Lower leg skin (tissue), 3 donors: ENCODE results near the gene SPRYD7.

Experiments used
- POLR2A ChIP-seq, 2 donors: fragments of 450-650 bp; IDR thresholded peaks; one replicate each; pipeline ENCODE4 v1.6.1; 2016 to 2017; ENCODE audit warnings: antibody characterized with exemption in 2 of 2, mild to moderate bottlenecking in 1 of 2, moderate library complexity in 1 of 2
- TF ChIP-seq, protein P1 (sequence below), 3 donors: fragments of 450-650 bp; IDR thresholded peaks; one replicate each; pipeline ENCODE4 v1.5.1; 2016; ENCODE audit warnings: antibody characterized with exemption in 3 of 3, mild to moderate bottlenecking in 3 of 3, moderate library complexity in 2 of 3

DNA sequence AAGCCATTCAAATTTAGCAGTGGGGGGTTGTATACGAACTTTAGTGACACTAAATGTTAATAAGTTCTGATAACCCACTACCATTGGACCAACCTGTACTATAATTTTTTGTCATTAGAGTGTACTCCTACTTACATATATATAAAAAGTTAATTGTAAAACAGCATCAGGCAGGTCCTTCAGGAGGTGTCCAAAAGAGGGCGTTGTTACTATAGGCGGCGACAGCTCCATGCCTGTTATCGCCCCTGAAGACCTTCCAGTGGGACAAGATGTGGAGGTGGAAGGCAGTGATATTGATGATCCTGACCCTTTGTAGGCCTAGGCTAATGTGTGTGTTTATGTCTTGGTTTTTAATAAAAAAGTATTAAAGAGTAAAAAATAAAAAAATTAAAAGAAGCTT is 27.5 kb downstream of the SPRYD7 start:
- TF ChIP-seq, protein P1, sequence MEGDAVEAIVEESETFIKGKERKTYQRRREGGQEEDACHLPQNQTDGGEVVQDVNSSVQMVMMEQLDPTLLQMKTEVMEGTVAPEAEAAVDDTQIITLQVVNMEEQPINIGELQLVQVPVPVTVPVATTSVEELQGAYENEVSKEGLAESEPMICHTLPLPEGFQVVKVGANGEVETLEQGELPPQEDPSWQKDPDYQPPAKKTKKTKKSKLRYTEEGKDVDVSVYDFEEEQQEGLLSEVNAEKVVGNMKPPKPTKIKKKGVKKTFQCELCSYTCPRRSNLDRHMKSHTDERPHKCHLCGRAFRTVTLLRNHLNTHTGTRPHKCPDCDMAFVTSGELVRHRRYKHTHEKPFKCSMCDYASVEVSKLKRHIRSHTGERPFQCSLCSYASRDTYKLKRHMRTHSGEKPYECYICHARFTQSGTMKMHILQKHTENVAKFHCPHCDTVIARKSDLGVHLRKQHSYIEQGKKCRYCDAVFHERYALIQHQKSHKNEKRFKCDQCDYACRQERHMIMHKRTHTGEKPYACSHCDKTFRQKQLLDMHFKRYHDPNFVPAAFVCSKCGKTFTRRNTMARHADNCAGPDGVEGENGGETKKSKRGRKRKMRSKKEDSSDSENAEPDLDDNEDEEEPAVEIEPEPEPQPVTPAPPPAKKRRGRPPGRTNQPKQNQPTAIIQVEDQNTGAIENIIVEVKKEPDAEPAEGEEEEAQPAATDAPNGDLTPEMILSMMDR (IDR thresholded peaks at IDR 0.05) = no peak
- TF ChIP-seq POLR2A (IDR thresholded peaks at IDR 0.05) = no peak
